ENCODE data around the gene RPH3AL.

The RPH3AL gene

GRCh38 chr17:298791-299450, 53.7 kb downstream of the RPH3AL start:
- Histone ChIP-seq H3K36me3 (ENCODE audit: control insufficient read depth, insufficient read depth, low read length, severe bottlenecking) (no peaks in the 10 kb centered on the region), H3K9me3 (ENCODE audit: control insufficient read depth, low read length) (no peaks in the 10 kb centered on the region), H3K9ac (ENCODE audit: low read length) (no peak overlapping the region), H3K27me3 (replicated peaks; ENCODE audit: control insufficient read depth, insufficient read depth, low read length) (peaks cover 19% of the 10 kb centered on the region), H3K4me3 (ENCODE audit: low read length) (no peak overlapping the region), H3K4me1 (ENCODE audit: control insufficient read depth, insufficient read depth, low read length) (peaks cover 6% of the 10 kb centered on the region)
- DNase-seq (ENCODE audit: low read depth), result no peak

- H3K4me3 ChIP-seq (ENCODE audit: low read length), result no peak overlapping the region
- peaks cover 19% of the 10 kb centered on the region for H3K27me3 ChIP-seq (replicated peaks; ENCODE audit: control insufficient read depth, insufficient read depth, low read length)
- H3K9ac ChIP-seq (ENCODE audit: low read length), result no peak overlapping the region
- H3K36me3 ChIP-seq (ENCODE audit: control insufficient read depth, insufficient read depth, low read length, severe bottlenecking), result no peaks in the 10 kb centered on the region
- no peak for DNase-seq (ENCODE audit: low read depth)
- H3K9me3 ChIP-seq (ENCODE audit: control insufficient read depth, low read length), result no peaks in the 10 kb centered on the region
- peaks cover 6% of the 10 kb centered on the region for H3K4me1 ChIP-seq (ENCODE audit: control insufficient read depth, insufficient read depth, low read length)
These were observed 54.8 kb downstream of the RPH3AL start for GRCh38 chr17:297758-298157.

GRCh38 chr17:296906-297690, 55.5 kb downstream of the RPH3AL start:
- DNase-seq (ENCODE audit: low read depth), result no peak
- peaks cover 6% of the 10 kb centered on the region for H3K4me1 ChIP-seq (ENCODE audit: control insufficient read depth, insufficient read depth, low read length)
- no peak overlapping the region for H3K4me3 ChIP-seq (ENCODE audit: low read length)
- peaks cover 19% of the 10 kb centered on the region for H3K27me3 ChIP-seq (replicated peaks; ENCODE audit: control insufficient read depth, insufficient read depth, low read length)
- no peaks in the 10 kb centered on the region for H3K9me3 ChIP-seq (ENCODE audit: control insufficient read depth, low read length)
- no peak overlapping the region for H3K9ac ChIP-seq (ENCODE audit: low read length)
- no peaks in the 10 kb centered on the region for H3K36me3 ChIP-seq (ENCODE audit: control insufficient read depth, insufficient read depth, low read length, severe bottlenecking)

- Histone ChIP-seq H3K9me3 (ENCODE audit: control insufficient read depth, low read length) (no peaks in the 10 kb centered on the region), H3K4me1 (ENCODE audit: control insufficient read depth, insufficient read depth, low read length) (peaks cover 6% of the 10 kb centered on the region), H3K27me3 (replicated peaks; ENCODE audit: control insufficient read depth, insufficient read depth, low read length) (peaks cover 22% of the 10 kb centered on the region), H3K36me3 (ENCODE audit: control insufficient read depth, insufficient read depth, low read length, severe bottlenecking) (no peaks in the 10 kb centered on the region), H3K4me3 (ENCODE audit: low read length) (no peak overlapping the region), H3K9ac (ENCODE audit: low read length) (no peak overlapping the region)
- DNase-seq (ENCODE audit: low read depth), result no peak
These were observed 56.2 kb downstream of the RPH3AL start for GRCh38 chr17:296379-296778.

- H3K36me3 ChIP-seq (ENCODE audit: control insufficient read depth, insufficient read depth, low read length, severe bottlenecking), result no peaks in the 10 kb centered on the region
- H3K4me1 ChIP-seq (ENCODE audit: control insufficient read depth, insufficient read depth, low read length), result no peaks in the 10 kb centered on the region
- H3K9me3 ChIP-seq (ENCODE audit: control insufficient read depth, low read length), result no peaks in the 10 kb centered on the region
- H3K27me3 ChIP-seq (replicated peaks; ENCODE audit: control insufficient read depth, insufficient read depth, low read length), result peaks cover 36% of the 10 kb centered on the region
- H3K9ac ChIP-seq (ENCODE audit: low read length), result no peak overlapping the region
- no peak overlapping the region for H3K4me3 ChIP-seq (ENCODE audit: low read length)
- no peak for DNase-seq (ENCODE audit: low read depth)
These were observed 59.9 kb downstream of the RPH3AL start for GRCh38 chr17:292531-293382.

GRCh38 chr17:292016-292415, 60.6 kb downstream of the RPH3AL start:
- H3K9ac ChIP-seq (ENCODE audit: low read length), result no peak overlapping the region
- DNase-seq (ENCODE audit: low read depth), result no peak
- H3K4me3 ChIP-seq (ENCODE audit: low read length), result no peak overlapping the region
- H3K36me3 ChIP-seq (ENCODE audit: control insufficient read depth, insufficient read depth, low read length, severe bottlenecking), result no peaks in the 10 kb centered on the region
- H3K4me1 ChIP-seq (ENCODE audit: control insufficient read depth, insufficient read depth, low read length), result no peaks in the 10 kb centered on the region
- no peaks in the 10 kb centered on the region for H3K9me3 ChIP-seq (ENCODE audit: control insufficient read depth, low read length)
- H3K27me3 ChIP-seq (replicated peaks; ENCODE audit: control insufficient read depth, insufficient read depth, low read length), result peaks cover 29% of the 10 kb centered on the region

GRCh38 chr17:291587-291986, 61.0 kb downstream of the RPH3AL start:
- Histone ChIP-seq H3K4me3 (ENCODE audit: low read length) (no peak overlapping the region), H3K36me3 (ENCODE audit: control insufficient read depth, insufficient read depth, low read length, severe bottlenecking) (no peaks in the 10 kb centered on the region), H3K9ac (ENCODE audit: low read length) (no peak overlapping the region), H3K9me3 (ENCODE audit: control insufficient read depth, low read length) (no peaks in the 10 kb centered on the region), H3K27me3 (replicated peaks; ENCODE audit: control insufficient read depth, insufficient read depth, low read length) (peaks cover 25% of the 10 kb centered on the region), H3K4me1 (ENCODE audit: control insufficient read depth, insufficient read depth, low read length) (no peaks in the 10 kb centered on the region)
- DNase-seq (ENCODE audit: low read depth), result no peak

GRCh38 chr17:290626-291025, 62.0 kb downstream of the RPH3AL start:
- Histone ChIP-seq H3K36me3 (ENCODE audit: control insufficient read depth, insufficient read depth, low read length, severe bottlenecking) (no peaks in the 10 kb centered on the region), H3K4me1 (ENCODE audit: control insufficient read depth, insufficient read depth, low read length) (no peaks in the 10 kb centered on the region), H3K9ac (ENCODE audit: low read length) (no peak overlapping the region), H3K9me3 (ENCODE audit: control insufficient read depth, low read length) (no peaks in the 10 kb centered on the region), H3K27me3 (replicated peaks; ENCODE audit: control insufficient read depth, insufficient read depth, low read length) (peaks cover 29% of the 10 kb centered on the region), H3K4me3 (ENCODE audit: low read length) (no peak overlapping the region)
- DNase-seq (ENCODE audit: low read depth), result no peak

- DNase-seq (ENCODE audit: low read depth), result no peak
- H3K27me3 ChIP-seq (replicated peaks; ENCODE audit: control insufficient read depth, insufficient read depth, low read length), result peaks cover 34% of the 10 kb centered on the region
- no peak overlapping the region for H3K9ac ChIP-seq (ENCODE audit: low read length)
- no peaks in the 10 kb centered on the region for H3K9me3 ChIP-seq (ENCODE audit: control insufficient read depth, low read length)
- no peak overlapping the region for H3K4me3 ChIP-seq (ENCODE audit: low read length)
- no peaks in the 10 kb centered on the region for H3K4me1 ChIP-seq (ENCODE audit: control insufficient read depth, insufficient read depth, low read length)
- H3K36me3 ChIP-seq (ENCODE audit: control insufficient read depth, insufficient read depth, low read length, severe bottlenecking), result no peaks in the 10 kb centered on the region
These were observed 62.5 kb downstream of the RPH3AL start for GRCh38 chr17:290121-290521.

- no peak overlapping the region for H3K4me3 ChIP-seq (ENCODE audit: low read length)
- no peak overlapping the region for H3K9ac ChIP-seq (ENCODE audit: low read length)
- peaks cover 41% of the 10 kb centered on the region for H3K27me3 ChIP-seq (replicated peaks; ENCODE audit: control insufficient read depth, insufficient read depth, low read length)
- H3K36me3 ChIP-seq (ENCODE audit: control insufficient read depth, insufficient read depth, low read length, severe bottlenecking), result no peaks in the 10 kb centered on the region
- no peaks in the 10 kb centered on the region for H3K9me3 ChIP-seq (ENCODE audit: control insufficient read depth, low read length)
- no peaks in the 10 kb centered on the region for H3K4me1 ChIP-seq (ENCODE audit: control insufficient read depth, insufficient read depth, low read length)
- DNase-seq (ENCODE audit: low read depth), result no peak
These were observed 63.2 kb downstream of the RPH3AL start for GRCh38 chr17:289409-289808.

GRCh38 chr17:288802-289356, 63.7 kb downstream of the RPH3AL start:
- Histone ChIP-seq H3K27me3 (replicated peaks; ENCODE audit: control insufficient read depth, insufficient read depth, low read length) (peaks cover 36% of the 10 kb centered on the region), H3K4me1 (ENCODE audit: control insufficient read depth, insufficient read depth, low read length) (no peaks in the 10 kb centered on the region), H3K4me3 (ENCODE audit: low read length) (no peak overlapping the region), H3K9ac (ENCODE audit: low read length) (no peak overlapping the region), H3K36me3 (ENCODE audit: control insufficient read depth, insufficient read depth, low read length, severe bottlenecking) (no peaks in the 10 kb centered on the region), H3K9me3 (ENCODE audit: control insufficient read depth, low read length) (no peaks in the 10 kb centered on the region)
- DNase-seq (ENCODE audit: low read depth), result no peak
